Measurements from ENCODE around the gene GIGYF1. TPM values are rescaled to one million over a fixed set of nuclear protein-coding genes. Genes with fewer than 3 reads are reported as not detected.

Gene GIGYF1
- polyA plus RNA-seq, 1 experiment = 7.6 TPM

DNA sequence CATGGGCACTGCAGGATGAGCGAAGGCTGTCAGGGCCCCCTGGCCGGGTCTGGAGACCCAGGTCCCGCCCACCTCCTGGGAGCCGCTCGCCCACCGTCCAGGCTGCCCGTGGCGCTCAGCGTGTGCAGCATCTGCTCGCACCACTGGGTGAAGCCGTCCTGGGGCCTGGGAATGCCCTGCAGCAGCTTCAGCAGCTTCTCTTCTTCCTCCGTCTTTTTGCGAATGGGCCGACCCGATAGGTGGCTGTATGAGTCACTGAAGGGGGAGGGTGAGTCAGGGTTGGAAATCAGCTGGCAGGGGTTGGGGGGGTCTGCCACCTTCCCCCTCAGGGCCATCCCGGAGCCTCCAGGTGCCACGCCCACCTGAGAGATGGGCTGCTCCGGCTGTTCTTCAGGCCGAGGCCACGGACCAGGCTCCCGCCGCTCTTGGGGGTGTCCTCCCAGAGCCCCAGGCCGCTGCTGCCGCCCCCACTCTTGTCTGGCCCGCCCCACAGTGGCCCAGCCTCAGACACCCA lies 11.8 kb downstream of the GIGYF1 start:
- H3K36me3 ChIP-seq (ENCODE audit: control insufficient read depth, insufficient read depth, low read length) = peaks cover 71% of the 10 kb centered on the region
- H3K27me3 ChIP-seq (ENCODE audit: control insufficient read depth, insufficient read depth, low read length) = no peaks in the 10 kb centered on the region
- TF ChIP-seq, protein P1, sequence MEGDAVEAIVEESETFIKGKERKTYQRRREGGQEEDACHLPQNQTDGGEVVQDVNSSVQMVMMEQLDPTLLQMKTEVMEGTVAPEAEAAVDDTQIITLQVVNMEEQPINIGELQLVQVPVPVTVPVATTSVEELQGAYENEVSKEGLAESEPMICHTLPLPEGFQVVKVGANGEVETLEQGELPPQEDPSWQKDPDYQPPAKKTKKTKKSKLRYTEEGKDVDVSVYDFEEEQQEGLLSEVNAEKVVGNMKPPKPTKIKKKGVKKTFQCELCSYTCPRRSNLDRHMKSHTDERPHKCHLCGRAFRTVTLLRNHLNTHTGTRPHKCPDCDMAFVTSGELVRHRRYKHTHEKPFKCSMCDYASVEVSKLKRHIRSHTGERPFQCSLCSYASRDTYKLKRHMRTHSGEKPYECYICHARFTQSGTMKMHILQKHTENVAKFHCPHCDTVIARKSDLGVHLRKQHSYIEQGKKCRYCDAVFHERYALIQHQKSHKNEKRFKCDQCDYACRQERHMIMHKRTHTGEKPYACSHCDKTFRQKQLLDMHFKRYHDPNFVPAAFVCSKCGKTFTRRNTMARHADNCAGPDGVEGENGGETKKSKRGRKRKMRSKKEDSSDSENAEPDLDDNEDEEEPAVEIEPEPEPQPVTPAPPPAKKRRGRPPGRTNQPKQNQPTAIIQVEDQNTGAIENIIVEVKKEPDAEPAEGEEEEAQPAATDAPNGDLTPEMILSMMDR (IDR thresholded peaks at IDR 0.05; ENCODE audit: insufficient read depth, low read depth, low read length) = no peak
- ChIA-PET POLR2A (no interaction called here), CTCF (interaction anchor here (1.3 to 10.3 kb wide), 4 partner anchors 9 to 170 kb away, joined by 4 to 110 read pairs (median 8); partner anchors contain the start of genes GIGYF1, POP7 and SLC12A9)
- no peak overlapping the region for H3K4me3 ChIP-seq (ENCODE audit: low read depth, low read length)
- no peak for DNase-seq (ENCODE audit: low read depth)

DNA sequence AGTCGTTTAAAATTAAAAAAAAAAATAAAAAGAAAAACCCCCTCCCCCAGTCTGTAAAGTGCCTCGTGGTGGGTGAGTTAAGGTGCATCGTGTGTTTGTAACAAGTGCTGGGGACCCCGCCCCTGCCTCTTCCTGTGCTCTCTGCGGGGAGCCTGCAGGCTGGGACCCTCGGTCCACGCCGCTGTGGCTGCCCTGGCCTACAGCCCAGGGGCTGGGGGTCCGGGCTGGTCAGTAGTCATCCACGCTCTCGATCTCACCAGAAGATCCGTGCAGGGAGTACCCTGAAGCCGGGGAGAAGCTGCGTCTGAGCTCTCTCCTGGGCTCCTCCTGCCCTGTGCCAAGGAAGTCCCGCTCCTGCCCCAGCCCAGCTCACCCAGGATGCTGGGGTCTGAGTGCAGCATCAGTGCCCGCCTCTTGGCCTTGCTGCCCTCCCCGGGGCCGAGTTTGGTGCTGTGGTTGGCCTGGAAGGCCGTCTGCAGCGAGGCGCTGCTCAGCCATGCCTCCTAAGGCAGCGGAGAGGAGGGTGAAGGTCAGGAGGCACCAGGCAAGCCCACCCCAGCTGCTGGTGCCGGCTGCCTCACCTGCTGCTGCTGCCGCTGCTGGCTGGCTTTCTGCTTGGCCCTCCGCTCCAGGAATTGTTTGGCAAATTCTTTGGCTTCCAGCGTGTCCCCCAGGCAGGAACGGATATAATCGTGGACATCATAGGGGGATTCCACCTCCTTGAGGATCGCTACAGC lies 12.4 kb downstream of the GIGYF1 start:
- peaks cover 70% of the 10 kb centered on the region for H3K36me3 ChIP-seq (ENCODE audit: control insufficient read depth, insufficient read depth, low read length)
- H3K4me3 ChIP-seq (ENCODE audit: low read depth, low read length) = no peak overlapping the region
- TF ChIP-seq, protein P1 (IDR thresholded peaks at IDR 0.05; ENCODE audit: insufficient read depth, low read depth, low read length) = no peak
- no peak for DNase-seq (ENCODE audit: low read depth)
- POLR2A ChIA-PET = interaction anchor here (0.6 kb wide), 1 partner anchor 24 kb away, joined by 3 read pairs; no protein-coding TSS in a partner anchor
- CTCF ChIA-PET = interaction anchor here (1.3 to 10.3 kb wide), 3 partner anchors 10 to 171 kb away, joined by 4 to 110 read pairs (median 12); partner anchors contain the start of genes GIGYF1, POP7 and SLC12A9
- no peaks in the 10 kb centered on the region for H3K27me3 ChIP-seq (ENCODE audit: control insufficient read depth, insufficient read depth, low read length)

DNA sequence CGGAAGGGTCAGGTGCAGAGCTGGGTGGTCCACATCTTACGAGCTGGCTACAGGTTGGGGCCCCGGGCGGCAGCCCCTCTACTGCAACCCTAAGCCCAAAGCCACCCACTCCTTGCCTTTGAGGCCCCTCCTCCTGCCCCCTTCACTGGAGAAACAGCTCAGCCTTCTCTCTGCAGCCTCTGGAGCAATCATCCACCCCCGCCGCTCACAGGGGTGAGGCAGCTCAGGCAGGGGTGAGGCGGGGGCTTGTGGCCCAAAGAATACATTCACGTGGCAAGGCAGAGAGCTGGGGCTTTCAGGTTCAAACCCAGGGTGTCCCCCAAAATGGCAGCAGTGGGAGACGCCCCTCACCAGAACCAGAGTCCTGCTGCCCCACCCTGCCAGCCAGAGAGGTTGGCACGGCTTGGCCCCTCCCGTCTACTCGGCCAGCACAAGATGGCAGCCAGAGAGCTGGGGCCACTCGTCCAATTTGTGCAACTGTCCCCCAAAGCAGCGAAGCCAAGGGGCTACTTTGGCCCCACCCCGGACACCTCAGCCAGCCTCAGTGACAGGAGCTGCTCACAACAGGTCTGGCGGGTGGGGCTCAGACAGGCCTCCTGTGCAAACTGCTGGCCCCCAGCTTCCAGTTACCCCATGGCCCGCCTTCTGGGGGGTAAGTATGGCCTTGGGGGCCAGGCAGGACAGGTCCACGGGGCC lies 13.3 kb downstream of the GIGYF1 start:
- Histone ChIP-seq H3K4me3 (ENCODE audit: low read depth, low read length) (no peak overlapping the region), H3K27me3 (ENCODE audit: control insufficient read depth, insufficient read depth, low read length) (no peaks in the 10 kb centered on the region), H3K36me3 (ENCODE audit: control insufficient read depth, insufficient read depth, low read length) (peaks cover 64% of the 10 kb centered on the region)
- CTCF ChIA-PET = interaction anchor here (1.7 to 10.3 kb wide), 2 partner anchors 11 to 172 kb away, joined by 5 to 110 read pairs; partner anchors contain the start of genes GIGYF1 and SLC12A9
- DNase-seq (ENCODE audit: low read depth) = no peak
- POLR2A ChIA-PET = no interaction called here
- TF ChIP-seq, protein P1 (IDR thresholded peaks at IDR 0.05; ENCODE audit: insufficient read depth, low read depth, low read length) = no peak

DNA sequence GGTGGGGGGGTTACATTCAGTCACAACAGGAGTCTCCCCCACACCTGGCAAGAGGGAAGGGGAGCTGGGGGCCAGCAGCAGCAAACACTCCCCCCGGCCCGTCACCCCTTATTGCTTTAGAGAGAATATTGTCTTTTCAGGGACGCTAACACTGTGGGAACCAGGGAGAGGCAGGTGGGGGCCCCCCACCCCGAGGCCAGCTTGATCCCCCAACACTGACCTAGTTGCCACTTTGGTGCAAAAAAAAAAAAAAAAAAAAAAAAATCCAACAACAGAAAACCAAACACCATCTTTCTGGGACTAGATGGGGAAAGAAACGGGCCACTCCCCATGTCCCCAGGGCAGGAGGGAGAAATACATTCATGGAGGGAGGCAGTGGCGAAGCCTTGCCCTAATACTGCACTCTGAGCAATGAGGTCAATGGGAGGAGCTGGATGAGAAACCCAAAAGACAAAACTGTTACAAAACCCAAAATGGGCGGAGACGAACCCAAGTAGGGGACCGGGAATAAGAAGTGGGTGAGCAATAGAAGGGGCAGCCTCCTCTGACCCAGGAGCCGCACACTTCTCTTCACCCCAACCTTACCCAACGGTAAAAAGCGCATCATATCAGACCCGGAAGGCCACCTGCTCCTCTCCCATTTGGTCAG lies 14.0 kb downstream of the GIGYF1 start:
- peaks cover 58% of the 10 kb centered on the region for H3K36me3 ChIP-seq (ENCODE audit: control insufficient read depth, insufficient read depth, low read length)
- H3K27me3 ChIP-seq (ENCODE audit: control insufficient read depth, insufficient read depth, low read length) = no peaks in the 10 kb centered on the region
- ChIA-PET CTCF (interaction anchor here (1.7 to 10.3 kb wide), 2 partner anchors 11 to 172 kb away, joined by 5 to 110 read pairs; partner anchors contain the start of genes GIGYF1 and SLC12A9), POLR2A (interaction anchor here (0.6 kb wide), 1 partner anchor 17 kb away, joined by 11 read pairs; no protein-coding TSS in a partner anchor)
- no peak overlapping the region for H3K4me3 ChIP-seq (ENCODE audit: low read depth, low read length)
- DNase-seq (ENCODE audit: low read depth) = no peak
- TF ChIP-seq, protein P1 (IDR thresholded peaks at IDR 0.05; ENCODE audit: insufficient read depth, low read depth, low read length) = no peak

Measured in BJ (cell line).